Cortex of kidney (tissue), 1 donor: Measurements from ENCODE around the gene DPY19L3.
"Not testable (repeated sequence)": the region's sequence is repeated elsewhere in the genome, so short reads cannot be mapped to it uniquely, and the experiment has no call there.

ENCODE experiments used
- DNase-seq: peaks from one replicate; lab custom pipeline; 2025; lab: John Stamatoyannopoulos, UW

The DPY19L3 gene

DNA sequence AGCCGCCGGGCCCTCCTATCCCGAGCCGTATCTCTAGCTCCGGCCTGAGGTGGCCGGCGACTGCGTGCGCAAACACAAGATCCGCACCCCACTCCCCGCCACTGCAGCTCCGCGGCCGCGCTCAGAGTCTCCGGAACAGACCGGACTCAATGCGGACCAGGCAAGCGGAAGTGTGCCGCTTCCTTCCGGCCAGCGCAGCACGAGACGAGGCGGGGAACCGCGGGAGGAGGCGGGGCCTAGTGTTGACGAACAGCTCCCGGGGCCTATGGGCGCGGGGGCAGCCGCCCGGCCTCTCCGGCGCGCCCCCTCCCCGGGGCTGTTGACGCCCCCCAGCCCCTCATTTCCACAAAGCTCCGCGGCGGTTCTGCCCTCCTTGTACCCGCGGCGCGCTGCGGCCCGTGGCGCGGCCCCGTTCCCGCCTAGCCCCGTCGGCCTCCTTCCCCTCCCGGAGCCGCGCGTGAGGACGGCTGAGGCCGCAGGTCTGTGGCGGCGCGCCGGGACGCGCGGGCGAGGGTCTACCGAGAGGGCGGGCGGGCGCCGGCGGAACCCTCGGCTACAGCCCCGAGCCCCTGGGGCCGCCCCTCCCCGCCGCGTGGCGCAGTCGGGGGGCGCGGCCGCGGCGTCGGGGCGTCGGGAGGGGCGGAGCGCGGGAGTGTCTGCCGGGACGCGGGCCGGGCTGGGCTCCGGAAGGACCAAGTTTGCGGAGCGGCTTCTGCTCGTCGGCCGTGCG lies at the start of gene DPY19L3:
Gene DPY19L3, plus strand, starts transcription at position 340 of the 730 bp plus-strand sequence. CDS start 2,484 bp downstream, outside the sequence.
- DNase-seq: peak; percentile 44

- DNase-seq: no peak
Measured at GRCh38 chr19:32357720-32358119, 47.9 kb upstream of the DPY19L3 start.

GRCh38 chr19:32358321-32358720 lies 47.2 kb upstream of the DPY19L3 start:
- DNase-seq: no peak

DNA sequence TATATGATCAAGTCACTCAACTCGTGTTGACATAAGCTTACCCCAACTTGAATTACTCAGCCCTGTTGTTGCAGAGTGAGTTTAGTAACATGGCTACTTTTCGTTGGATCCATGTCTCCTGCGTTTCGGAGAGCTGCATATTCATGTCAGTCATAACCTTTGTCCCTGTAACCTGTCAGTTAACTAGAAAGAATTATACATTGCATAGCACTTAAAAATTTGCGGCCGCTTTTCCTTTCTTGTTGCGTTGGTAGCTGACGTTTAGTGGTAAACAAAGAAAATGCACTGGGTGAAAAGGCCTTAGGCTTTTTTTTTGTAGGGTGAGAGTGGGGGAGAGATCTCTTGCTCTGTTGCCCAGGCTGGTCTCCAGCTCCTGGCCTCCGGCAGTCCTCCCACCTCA lies 46.0 kb upstream of the DPY19L3 start:
- DNase-seq: no peak

- DNase-seq: no peak
Measured at GRCh38 chr19:32361574-32362317, 43.8 kb upstream of the DPY19L3 start.

DNA sequence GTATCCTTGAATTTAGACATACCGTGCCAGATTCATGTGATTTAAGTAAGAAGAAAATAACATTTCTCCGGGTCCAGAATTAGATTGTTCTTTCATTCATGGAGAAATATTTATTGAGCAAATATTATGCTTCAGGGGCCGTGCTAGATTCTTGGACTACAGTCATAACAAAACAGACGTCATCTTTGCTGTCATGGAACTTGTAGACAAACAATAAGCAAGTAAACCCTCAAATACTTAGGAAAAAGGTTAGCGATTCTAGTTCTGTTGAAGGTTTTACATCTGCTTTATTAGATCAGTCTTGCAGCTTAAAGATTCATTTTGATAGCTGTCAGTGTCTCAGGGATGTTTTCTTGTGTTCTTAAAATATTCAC lies 43.3 kb upstream of the DPY19L3 start:
- no peak for DNase-seq

DNA sequence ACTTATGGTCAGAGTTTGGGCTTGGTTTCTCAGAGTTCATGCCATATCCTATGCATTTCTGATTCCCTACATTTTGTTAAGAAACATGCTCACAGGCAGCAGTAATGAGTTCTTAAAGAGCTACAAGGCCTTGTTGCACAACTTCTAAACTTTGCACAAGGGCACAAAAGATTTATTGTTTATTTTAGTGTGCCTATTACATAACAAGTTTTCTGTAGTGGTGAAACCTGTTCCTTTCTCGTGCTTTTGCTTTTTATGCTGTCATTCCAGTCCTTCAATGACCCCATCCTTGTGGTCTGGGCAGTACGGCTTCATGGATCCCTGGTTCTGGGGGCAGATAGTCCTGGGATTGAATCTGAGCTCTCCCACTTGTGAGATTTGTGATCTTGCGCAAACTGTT lies 42.4 kb upstream of the DPY19L3 start:
- DNase-seq: no peak

DNA sequence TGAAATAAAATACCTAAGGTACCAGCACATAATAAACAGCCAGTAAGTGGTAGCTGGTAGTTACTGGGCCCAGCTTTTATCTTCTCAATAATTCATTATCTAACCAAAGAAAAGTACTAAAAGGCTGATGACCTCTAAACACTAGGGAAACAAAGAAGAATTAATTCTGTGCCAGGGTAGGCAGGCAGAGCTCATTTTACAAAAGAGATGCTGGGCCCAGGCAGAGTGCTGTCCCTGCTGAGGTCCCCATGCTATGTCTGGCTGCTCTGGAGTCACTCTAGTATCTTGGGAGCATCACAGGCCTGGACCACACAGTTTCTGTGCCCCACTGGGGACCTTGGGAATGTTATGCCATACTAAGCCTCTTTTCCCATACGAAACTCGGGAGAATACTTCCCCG lies 41.9 kb upstream of the DPY19L3 start:
- no peak for DNase-seq

- DNase-seq: no peak
Measured at GRCh38 chr19:32364040-32364439, 41.5 kb upstream of the DPY19L3 start.

- no peak for DNase-seq
Measured at GRCh38 chr19:32367063-32367462, 38.5 kb upstream of the DPY19L3 start.

- DNase-seq: no peak
Measured at GRCh38 chr19:32367948-32368536, 37.5 kb upstream of the DPY19L3 start.

GRCh38 chr19:32368787-32369186 lies 36.8 kb upstream of the DPY19L3 start:
- DNase-seq: no peak

- no peak for DNase-seq
Measured at GRCh38 chr19:32372726-32373517, 32.6 kb upstream of the DPY19L3 start.

GRCh38 chr19:32373585-32374295 lies 31.8 kb upstream of the DPY19L3 start:
- no peak for DNase-seq

DNA sequence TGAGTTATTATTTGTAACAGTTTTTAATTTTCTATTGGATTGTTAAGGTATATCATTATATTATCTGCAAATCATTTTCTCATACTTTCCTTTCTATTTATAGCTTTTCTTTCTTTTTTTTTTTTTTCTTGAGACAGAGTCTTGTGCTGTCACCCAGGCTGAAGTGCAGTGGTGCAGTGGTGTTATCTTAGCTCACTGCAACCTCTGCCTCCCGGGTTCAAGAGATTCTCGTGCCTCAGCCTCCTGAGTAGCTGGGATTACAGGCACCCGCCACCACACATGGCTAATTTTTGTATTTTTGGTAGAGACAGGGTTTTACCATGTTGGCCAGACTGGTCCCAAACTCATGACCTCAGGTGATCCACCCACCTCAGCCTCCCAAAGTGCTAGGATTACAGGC lies 31.2 kb upstream of the DPY19L3 start:
- not testable (repeated sequence) for DNase-seq

DNA sequence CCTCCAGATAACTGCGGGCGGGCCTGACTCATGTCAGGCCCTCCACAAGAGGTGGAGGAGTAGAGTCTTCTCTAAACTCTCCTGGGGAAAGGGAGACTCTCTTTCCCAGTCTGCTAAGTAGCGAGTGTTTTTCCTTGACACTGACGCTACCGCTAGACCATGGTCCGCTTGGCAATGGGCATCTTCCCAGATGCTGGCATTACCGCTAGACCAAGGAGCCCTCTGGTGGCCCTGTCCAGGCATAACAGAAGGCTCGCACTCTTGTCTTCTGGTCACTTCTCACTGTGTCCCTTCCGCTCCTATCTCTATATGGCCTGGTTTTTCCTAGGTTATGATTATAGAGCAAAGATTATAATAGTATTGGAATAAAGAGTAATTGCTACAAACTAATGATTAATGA lies 28.5 kb upstream of the DPY19L3 start:
- not testable (repeated sequence) for DNase-seq

GRCh38 chr19:32380269-32380668 lies 25.3 kb upstream of the DPY19L3 start:
- DNase-seq: no peak

GRCh38 chr19:32387701-32388392 lies 17.7 kb upstream of the DPY19L3 start:
- DNase-seq: no peak

DNA sequence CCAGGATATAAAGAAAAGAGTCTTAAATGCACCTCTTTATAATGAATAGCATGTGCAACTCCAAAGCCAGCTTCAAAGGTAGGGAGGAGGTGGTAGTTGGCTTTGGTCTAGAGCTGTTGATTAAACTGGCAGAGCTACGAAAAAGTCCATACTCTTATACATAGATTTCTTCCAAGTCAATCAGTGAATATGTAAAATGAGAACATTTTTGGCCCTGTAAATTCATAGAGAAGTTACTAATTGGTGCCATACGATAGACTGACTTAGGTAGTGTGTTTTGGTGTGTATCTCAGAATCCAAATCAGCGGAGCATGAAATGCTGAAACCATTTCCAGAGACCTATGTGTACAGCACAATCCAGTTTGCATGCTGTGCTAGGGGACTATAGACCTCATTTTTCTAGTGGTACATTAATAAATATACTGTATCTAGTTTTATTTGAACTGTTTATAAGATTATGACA lies 17.1 kb upstream of the DPY19L3 start:
- DNase-seq: no peak

- no peak for DNase-seq
Measured at GRCh38 chr19:32392901-32393300, 12.7 kb upstream of the DPY19L3 start.
